ENCODE measurements around the gene JTB. TPM values are rescaled to one million over a fixed set of nuclear protein-coding genes. Genes with fewer than 3 reads are reported as not detected.
A peak's percentile ranks its signal among the peaks of the same experiment; 100 is the strongest.

The JTB gene
- total RNA-seq, 4 donors from 2014 or later, result 158 to 193 (median 180) TPM

GRCh38 chr1:153995202-153995601 is 17.7 kb upstream of the JTB start:
- Histone ChIP-seq H3K36me3 (peaks cover 0 to 48% of the 10 kb centered on the region in 2 donors), H3K4me3 (no peak overlapping the region), H3K4me1 (peaks cover 6 to 40% (median 15%) of the 10 kb centered on the region in 3 donors), H3K9me3 (no peaks in the 10 kb centered on the region), H3K27me3 (no peaks in the 10 kb centered on the region), H3K27ac (no peak overlapping the region)
- ATAC-seq, result no peak
- TF ChIP-seq CTCF (IDR thresholded peaks at IDR 0.05) (no peak), EP300 (IDR thresholded peaks at IDR 0.05) (no peak), POLR2AphosphoS5 (IDR thresholded peaks at IDR 0.05) (no peak), POLR2A (IDR thresholded peaks at IDR 0.05) (no peak)
- WGBS, 2 donors (ENCODE audit: low coverage in 1 of 2), result 23 to 42% methylated on average over 2 to 3 of the region's 3 CpGs

GRCh38 chr1:153991806-153992205 is 14.3 kb upstream of the JTB start:
- Histone ChIP-seq H3K27me3 (no peaks in the 10 kb centered on the region), H3K9me3 (no peaks in the 10 kb centered on the region), H3K36me3 (peaks cover 0 to 48% of the 10 kb centered on the region in 2 donors), H3K27ac (peak overlapping the region; percentile 91 to 98 (median 95)), H3K4me3 (peak overlapping the region; percentile 71 to 92), H3K4me1 (peaks cover 6 to 51% (median 21%) of the 10 kb centered on the region in 3 donors)
- no peak for ATAC-seq
- TF ChIP-seq POLR2AphosphoS5 (IDR thresholded peaks at IDR 0.05), result no peak
- TF ChIP-seq CTCF (IDR thresholded peaks at IDR 0.05), result no peak
- no peak for TF ChIP-seq POLR2A (IDR thresholded peaks at IDR 0.05)
- no peak for TF ChIP-seq EP300 (IDR thresholded peaks at IDR 0.05)
- WGBS, 2 donors (ENCODE audit: low coverage in 1 of 2), result 76 to 87% methylated on average over 2 of the region's 2 CpGs

GRCh38 chr1:153991151-153991630 is 13.7 kb upstream of the JTB start:
- H3K4me1 ChIP-seq, result peaks cover 6 to 57% (median 21%) of the 10 kb centered on the region in 3 donors
- H3K4me3 ChIP-seq, result peak overlapping the region; percentile 71 to 92
- no peaks in the 10 kb centered on the region for H3K27me3 ChIP-seq
- H3K36me3 ChIP-seq, result peaks cover 0 to 46% of the 10 kb centered on the region in 2 donors
- 12 to 13% methylated on average over 7 to 9 of the region's 9 CpGs for WGBS, 2 donors (ENCODE audit: low coverage in 1 of 2)
- no peak for ATAC-seq
- TF ChIP-seq EP300 (IDR thresholded peaks at IDR 0.05), result no peak
- H3K9me3 ChIP-seq, result no peaks in the 10 kb centered on the region
- H3K27ac ChIP-seq, result peak overlapping the region; percentile 91 to 98 (median 95)

- WGBS, 2 donors (ENCODE audit: low coverage in 1 of 2), result 0 to 1% methylated on average over 13 to 15 of the region's 36 CpGs
- peaks cover 6 to 58% (median 21%) of the 10 kb centered on the region in 3 donors for H3K4me1 ChIP-seq
- no peaks in the 10 kb centered on the region for H3K9me3 ChIP-seq
- TF ChIP-seq POLR2AphosphoS5 (IDR thresholded peaks at IDR 0.05) (peak; percentile 100), POLR2A (IDR thresholded peaks at IDR 0.05) (peak; percentile 98 to 99), CTCF (IDR thresholded peaks at IDR 0.05) (peak in 1 of 4 experiments; percentile 9), EP300 (IDR thresholded peaks at IDR 0.05) (no peak)
- H3K4me3 ChIP-seq, result peak within 1 kb of the TSS; percentile 71 to 92
- peak; percentile 83 for ATAC-seq
- peak within 1 kb of the TSS; percentile 91 to 98 (median 95) for H3K27ac ChIP-seq
- no peaks in the 10 kb centered on the region for H3K27me3 ChIP-seq
- peaks cover 0 to 40% of the 10 kb centered on the region in 2 donors for H3K36me3 ChIP-seq
Observed at GRCh38 chr1:153990468-153991150, 13.1 kb upstream of the JTB start, which contains the start of gene RPS27. RPS27 (plus strand) TSS chr1:153990762; CDS start chr1:153990797, 35 bp downstream.

- Histone ChIP-seq H3K27me3 (no peaks in the 10 kb centered on the region), H3K27ac (peak overlapping the region in 2 of 4 donors; percentile 88 to 92), H3K36me3 (peaks cover 0 to 21% of the 10 kb centered on the region in 2 donors), H3K4me3 (no peak overlapping the region), H3K9me3 (no peaks in the 10 kb centered on the region), H3K4me1 (peaks cover 6 to 56% (median 14%) of the 10 kb centered on the region in 3 donors)
- TF ChIP-seq POLR2A (IDR thresholded peaks at IDR 0.05) (no peak), POLR2AphosphoS5 (IDR thresholded peaks at IDR 0.05) (no peak), EP300 (IDR thresholded peaks at IDR 0.05) (no peak), CTCF (IDR thresholded peaks at IDR 0.05) (no peak)
- 72 to 81% methylated on average over 3 to 8 of the region's 8 CpGs for WGBS, 2 donors (ENCODE audit: low coverage in 1 of 2)
- ATAC-seq, result no peak
Observed at GRCh38 chr1:153987621-153988020, 10.1 kb upstream of the JTB start.

Data from gastroesophageal sphincter (tissue), 4 donors.